Eye (tissue), 1 donor: ENCODE results near the gene HNRNPA2B1.
"Not testable (repeated sequence)": the region's sequence is repeated elsewhere in the genome, so short reads cannot be mapped to it uniquely, and the experiment has no call there.

Source experiments
- DNase-seq: peaks from one replicate; pipeline ENCODE4 v3.0.0-alpha.2; 2015

The HNRNPA2B1 gene

GRCh38 chr7:26163804-26164203 is 36.7 kb downstream of the HNRNPA2B1 start:
- DNase-seq: not testable (repeated sequence)

- no peak for DNase-seq
Observed at GRCh38 chr7:26162431-26162830, 38.1 kb downstream of the HNRNPA2B1 start.

GRCh38 chr7:26160896-26161295 is 39.6 kb downstream of the HNRNPA2B1 start:
- DNase-seq: no peak

GRCh38 chr7:26159243-26159642 is 41.3 kb downstream of the HNRNPA2B1 start:
- DNase-seq: no peak

GRCh38 chr7:26157520-26158105 is 42.9 kb downstream of the HNRNPA2B1 start:
- DNase-seq: no peak

GRCh38 chr7:26156451-26157420 is 43.8 kb downstream of the HNRNPA2B1 start:
- DNase-seq: peak; percentile 44

GRCh38 chr7:26155531-26156375 is 44.8 kb downstream of the HNRNPA2B1 start:
- no peak for DNase-seq

- no peak for DNase-seq
Observed at GRCh38 chr7:26153823-26154783, 46.4 kb downstream of the HNRNPA2B1 start.

- DNase-seq: peak; percentile 21
Observed at GRCh38 chr7:26153241-26153822, 47.2 kb downstream of the HNRNPA2B1 start.

- peak; percentile 49 for DNase-seq
Observed at GRCh38 chr7:26152782-26153240, 47.7 kb downstream of the HNRNPA2B1 start.

GRCh38 chr7:26151953-26152781 is 48.4 kb downstream of the HNRNPA2B1 start, which contains the start of gene NFE2L3:
Gene NFE2L3, plus strand, starts transcription at chr7:26152198. Its CDS starts 301 bp downstream, at chr7:26152499.
- DNase-seq: peak; percentile 83

- no peak for DNase-seq
Observed at GRCh38 chr7:26151650-26151952, 48.9 kb downstream of the HNRNPA2B1 start.

GRCh38 chr7:26151096-26151495 is 49.5 kb downstream of the HNRNPA2B1 start:
- no peak for DNase-seq

GRCh38 chr7:26149391-26149977 is 51.1 kb downstream of the HNRNPA2B1 start:
- no peak for DNase-seq

GRCh38 chr7:26148307-26148700 is 52.2 kb downstream of the HNRNPA2B1 start:
- DNase-seq: not testable (repeated sequence)

- DNase-seq: not testable (repeated sequence)
Observed at GRCh38 chr7:26147646-26148306, 52.8 kb downstream of the HNRNPA2B1 start.

GRCh38 chr7:26147030-26147429 is 53.5 kb downstream of the HNRNPA2B1 start:
- no peak for DNase-seq

- no peak for DNase-seq
Observed at GRCh38 chr7:26145238-26145637, 55.3 kb downstream of the HNRNPA2B1 start.
